Mononuclear cell (primary cell): ENCODE measurements around the gene DSN1. TPM values are rescaled to one million over a fixed set of nuclear protein-coding genes. Genes with fewer than 3 reads are reported as not detected.
"Not testable (repeated sequence)": the region's sequence is repeated elsewhere in the genome, so short reads cannot be mapped to it uniquely, and the experiment has no call there.

ENCODE experiments used
- H3K27me3 ChIP-seq: 2 replicates; pipeline ENCODE4 v1.6.0; 2011; ENCODE audit warnings: low read length, control low read depth; ENCODE audit not compliant: insufficient read depth
- H3K4me1 ChIP-seq: 2 replicates; pipeline ENCODE4 v1.5.1; 2011; ENCODE audit warnings: mild to moderate bottlenecking, low read length, control low read depth; ENCODE audit not compliant: insufficient read depth
- H3K4me3 ChIP-seq: 2 replicates; pipeline ENCODE4 v1.5.1; 2011; ENCODE audit warnings: mild to moderate bottlenecking, low read length, moderate library complexity
- H3K9me3 ChIP-seq: 2 replicates; pipeline ENCODE4 v1.5.1; 2011; ENCODE audit warnings: low read depth, mild to moderate bottlenecking, control low read depth, low read length
- total RNA-seq: library from RNA; depleted of rRNA; stranded (reverse); fragments of >200 nt; gene quantifications from one replicate; pipeline ENCODE4 v1.2.3, GENCODE V29; 2012

Gene DSN1
- total RNA-seq, 1 donor: 10.2 TPM

DNA sequence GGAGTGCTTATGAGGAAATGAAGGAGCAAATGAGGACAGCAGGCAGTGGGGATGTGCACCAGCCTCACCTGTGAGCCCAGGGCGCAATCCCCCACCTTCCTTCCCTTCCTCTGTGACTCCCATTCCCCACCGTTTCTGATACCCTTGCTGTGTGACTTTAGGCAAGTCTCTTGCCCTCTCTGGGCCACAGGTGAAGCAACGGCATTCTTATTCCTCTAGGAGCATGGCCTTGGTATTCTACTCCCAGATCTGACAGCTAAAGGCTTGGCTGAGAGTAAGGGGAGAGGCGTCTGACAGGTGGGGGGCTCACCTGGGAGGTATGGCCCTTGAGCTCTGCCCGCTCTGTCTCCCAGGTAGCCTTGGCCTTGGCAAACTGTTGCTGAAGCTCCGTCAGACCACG is 30.9 kb upstream of the DSN1 start:
- H3K9me3 ChIP-seq: no peaks in the 10 kb centered on the region
- H3K4me1 ChIP-seq: peaks cover 12% of the 10 kb centered on the region
- no peaks in the 10 kb centered on the region for H3K27me3 ChIP-seq
- no peak overlapping the region for H3K4me3 ChIP-seq

DNA sequence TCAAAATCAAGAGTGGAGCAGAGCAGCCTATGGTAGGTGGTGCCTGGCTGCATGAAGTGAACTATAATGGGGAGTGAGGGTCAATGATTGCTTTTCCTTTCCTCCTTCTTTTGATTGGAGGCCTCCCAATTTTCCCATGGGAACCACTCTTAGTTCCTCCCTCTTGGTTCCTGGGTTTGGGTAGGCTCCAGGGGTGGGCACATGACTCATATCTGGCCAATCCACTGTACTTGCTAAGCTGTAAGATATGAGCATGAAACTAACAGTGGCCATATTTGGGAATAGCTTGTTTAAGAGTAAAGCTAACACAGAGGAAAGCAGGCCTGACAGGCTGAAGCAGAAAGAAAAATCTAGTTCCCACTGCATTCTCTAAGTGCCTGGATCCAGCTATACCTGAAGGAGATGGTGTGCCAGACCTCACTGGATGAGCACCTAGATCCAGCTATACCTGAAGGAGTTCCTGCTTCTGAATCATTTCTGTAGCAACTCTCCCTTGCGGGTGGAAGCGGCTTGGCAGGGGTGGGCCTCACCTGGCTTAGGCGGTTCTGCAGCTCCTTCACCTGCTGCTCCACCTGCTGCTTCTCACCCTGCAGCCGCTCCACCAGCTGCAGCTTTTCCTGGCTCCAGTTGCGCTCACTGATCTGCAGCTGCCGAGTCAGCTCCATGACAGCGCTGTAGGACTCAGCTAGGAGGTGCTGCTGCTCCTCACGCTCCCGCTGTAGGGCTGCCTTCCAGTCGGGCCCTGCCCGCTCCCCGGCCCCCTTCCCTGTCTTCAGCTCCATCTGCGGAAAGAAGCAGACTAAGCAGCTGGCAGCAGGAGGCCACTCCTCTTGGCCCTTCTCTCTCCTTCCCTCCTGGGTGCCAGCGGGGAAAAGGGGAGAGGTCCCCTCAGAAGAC is 29.0 kb upstream of the DSN1 start:
- Histone ChIP-seq H3K27me3 (no peaks in the 10 kb centered on the region), H3K4me3 (no peak overlapping the region), H3K4me1 (no peaks in the 10 kb centered on the region), H3K9me3 (no peaks in the 10 kb centered on the region)

DNA sequence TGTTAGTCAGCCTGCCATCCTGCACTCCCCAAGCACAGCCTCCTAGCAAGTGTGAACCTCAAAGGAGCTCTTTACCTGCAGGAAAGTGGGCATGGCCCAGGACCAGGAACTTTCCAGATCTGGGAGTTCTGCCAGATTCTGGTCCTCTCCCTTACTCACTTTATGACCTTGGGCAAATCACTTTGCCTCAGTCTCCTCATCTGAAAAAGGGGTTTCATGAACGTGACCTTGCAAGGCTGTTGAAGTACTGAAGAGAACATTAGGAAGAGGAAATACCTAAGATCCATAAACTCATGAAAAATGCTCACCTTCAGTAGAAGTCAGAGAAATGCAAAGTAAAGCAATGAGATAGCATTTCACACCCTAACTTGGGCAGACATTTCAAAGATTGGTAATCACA is 26.8 kb upstream of the DSN1 start:
- H3K9me3 ChIP-seq: no peaks in the 10 kb centered on the region
- H3K4me3 ChIP-seq: no peak overlapping the region
- H3K27me3 ChIP-seq: no peaks in the 10 kb centered on the region
- no peaks in the 10 kb centered on the region for H3K4me1 ChIP-seq

DNA sequence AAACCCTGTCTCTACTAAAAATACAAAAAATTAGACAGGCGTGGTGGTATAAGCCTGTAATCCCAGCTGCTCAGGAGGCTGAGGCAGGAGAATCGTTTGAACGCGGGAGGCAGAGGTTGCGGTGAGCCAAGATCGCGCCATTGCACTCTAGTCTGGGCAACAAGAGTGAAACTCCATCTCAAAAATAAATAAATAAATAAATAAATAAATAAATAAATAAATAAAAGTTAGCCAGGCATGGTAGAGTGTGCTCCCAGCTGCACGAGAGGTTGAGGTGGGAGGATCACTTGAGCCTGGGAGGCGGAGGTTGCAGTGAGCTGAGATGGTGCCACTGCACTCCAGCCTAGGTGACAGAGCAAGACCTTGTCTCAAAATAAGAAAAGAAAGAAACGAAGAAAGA is 25.8 kb upstream of the DSN1 start:
- H3K27me3 ChIP-seq, H3K4me1 ChIP-seq, H3K9me3 ChIP-seq, H3K4me3 ChIP-seq: not testable (repeated sequence)

DNA sequence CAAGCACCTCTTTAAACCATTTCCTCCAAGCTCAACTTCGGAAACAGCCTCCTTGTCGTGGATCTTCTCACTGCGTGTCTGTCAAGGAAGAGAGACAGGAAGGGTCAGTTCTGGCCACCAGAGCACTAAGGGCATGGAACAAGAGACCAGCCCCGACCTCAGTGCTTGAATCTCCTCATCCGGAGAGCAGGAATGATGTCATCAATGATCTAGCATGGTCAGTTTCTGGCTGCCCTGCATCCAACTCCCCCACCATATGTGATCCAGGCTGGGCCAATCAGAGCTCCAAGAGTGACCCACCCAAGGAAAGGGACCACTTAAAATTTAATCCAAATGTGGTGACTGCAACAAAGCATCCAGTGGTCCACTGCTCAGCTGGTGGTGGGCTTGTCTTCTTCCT is 23.3 kb upstream of the DSN1 start:
- Histone ChIP-seq H3K9me3 (no peaks in the 10 kb centered on the region), H3K27me3 (no peaks in the 10 kb centered on the region), H3K4me1 (no peaks in the 10 kb centered on the region), H3K4me3 (no peak overlapping the region)

DNA sequence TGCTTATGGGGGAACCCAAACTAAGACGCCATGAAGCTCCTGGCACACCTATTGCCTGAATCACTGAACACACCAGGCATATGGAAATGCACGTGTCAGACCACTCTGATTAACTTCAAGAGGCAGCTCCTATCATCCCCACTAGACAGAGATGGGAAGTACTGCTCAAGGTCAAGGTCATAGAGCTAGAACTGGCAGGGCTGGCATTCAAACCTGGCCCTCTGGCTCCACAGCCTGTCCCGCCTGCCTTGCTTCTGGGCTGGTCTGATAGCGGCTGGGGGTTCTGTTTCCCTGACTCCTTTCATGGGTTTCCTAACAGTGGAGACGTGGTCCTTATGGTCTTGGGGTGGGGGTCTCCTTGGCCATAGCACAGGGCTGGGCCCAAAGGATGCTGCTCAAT is 22.6 kb upstream of the DSN1 start:
- Histone ChIP-seq H3K4me1 (no peaks in the 10 kb centered on the region), H3K27me3 (no peaks in the 10 kb centered on the region), H3K9me3 (no peaks in the 10 kb centered on the region), H3K4me3 (no peak overlapping the region)

DNA sequence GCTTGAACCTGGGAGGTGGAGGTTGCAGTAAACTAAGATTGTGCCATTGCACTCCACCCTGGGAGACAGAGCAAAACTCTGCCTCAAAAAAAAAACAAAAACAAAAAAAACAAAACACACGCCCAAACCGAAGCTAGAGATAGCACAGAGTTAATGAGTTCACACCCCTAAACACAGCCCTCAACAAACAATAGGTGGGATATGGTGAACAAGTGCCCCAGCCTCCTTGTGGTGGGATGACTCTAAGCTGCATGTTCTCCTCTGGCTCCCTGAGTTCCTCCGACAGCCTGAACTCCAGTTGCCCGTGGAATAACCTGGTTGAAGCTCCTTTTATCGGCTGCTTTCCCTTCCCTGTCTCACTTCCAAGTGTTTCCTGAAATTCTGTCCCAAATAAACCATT is 22.1 kb upstream of the DSN1 start:
- Histone ChIP-seq H3K4me3 (no peak overlapping the region), H3K9me3 (no peaks in the 10 kb centered on the region), H3K27me3 (no peaks in the 10 kb centered on the region), H3K4me1 (no peaks in the 10 kb centered on the region)

DNA sequence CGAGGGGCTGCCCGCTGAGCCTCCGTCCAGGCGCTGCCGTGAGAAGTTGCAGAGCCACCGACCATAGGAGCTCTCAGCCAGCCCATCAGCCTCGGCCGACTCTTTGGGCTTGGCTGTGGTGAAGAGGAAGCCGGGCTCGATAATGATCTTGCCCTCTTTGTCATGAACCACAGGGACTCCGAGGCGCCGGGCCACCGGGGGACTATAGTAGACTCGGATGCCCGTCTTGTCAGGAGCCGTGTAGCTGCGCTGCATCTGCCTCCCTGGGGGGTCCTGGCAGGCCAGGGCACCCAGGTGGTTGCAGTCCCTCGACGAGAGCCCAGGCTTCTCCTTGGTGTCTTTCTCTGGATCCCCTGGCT is 20.5 kb upstream of the DSN1 start:
- H3K9me3 ChIP-seq: no peaks in the 10 kb centered on the region
- H3K27me3 ChIP-seq: no peaks in the 10 kb centered on the region
- H3K4me1 ChIP-seq: no peaks in the 10 kb centered on the region
- H3K4me3 ChIP-seq: no peak overlapping the region

DNA sequence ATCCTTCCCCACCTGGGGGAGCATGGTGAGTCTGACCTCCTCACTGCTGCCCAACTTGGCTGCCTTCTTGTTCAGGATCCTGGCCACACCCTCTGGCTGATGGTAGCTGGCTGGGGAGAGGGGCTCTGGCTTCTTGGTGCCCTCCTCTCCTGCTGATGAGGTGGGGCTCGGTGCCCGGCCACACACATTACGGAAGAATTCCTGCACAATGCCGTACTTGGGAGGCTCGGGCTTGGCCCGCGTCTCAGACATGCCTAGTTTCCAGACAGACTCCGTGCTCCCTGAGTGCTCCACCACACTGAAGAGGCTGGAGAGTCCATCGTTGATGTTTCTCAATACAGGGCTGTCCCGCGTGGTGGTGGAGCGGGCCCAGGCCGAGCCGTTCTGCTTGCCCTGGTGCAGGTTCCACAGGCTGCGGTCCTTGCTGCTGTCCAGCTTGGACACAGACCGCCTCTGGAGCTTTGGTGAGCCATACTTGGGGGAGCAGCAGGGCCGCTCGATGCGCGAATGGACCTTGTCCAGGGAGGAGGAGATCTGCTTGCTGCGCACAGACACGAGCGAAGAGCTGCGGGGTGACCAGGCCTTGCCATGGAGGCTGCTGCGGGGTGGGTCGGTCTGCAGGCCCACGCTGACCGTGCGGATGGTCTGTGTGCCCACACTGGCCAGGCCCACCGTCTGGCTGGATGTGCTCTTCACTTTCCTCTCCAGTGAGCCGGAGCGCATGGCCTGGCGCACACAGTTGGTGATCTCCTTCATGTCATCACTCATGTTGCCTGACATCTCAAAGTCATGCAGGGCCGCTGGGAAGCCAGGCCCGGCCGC is 19.9 kb upstream of the DSN1 start:
- H3K4me3 ChIP-seq: no peak overlapping the region
- H3K9me3 ChIP-seq: no peaks in the 10 kb centered on the region
- no peaks in the 10 kb centered on the region for H3K27me3 ChIP-seq
- no peaks in the 10 kb centered on the region for H3K4me1 ChIP-seq

DNA sequence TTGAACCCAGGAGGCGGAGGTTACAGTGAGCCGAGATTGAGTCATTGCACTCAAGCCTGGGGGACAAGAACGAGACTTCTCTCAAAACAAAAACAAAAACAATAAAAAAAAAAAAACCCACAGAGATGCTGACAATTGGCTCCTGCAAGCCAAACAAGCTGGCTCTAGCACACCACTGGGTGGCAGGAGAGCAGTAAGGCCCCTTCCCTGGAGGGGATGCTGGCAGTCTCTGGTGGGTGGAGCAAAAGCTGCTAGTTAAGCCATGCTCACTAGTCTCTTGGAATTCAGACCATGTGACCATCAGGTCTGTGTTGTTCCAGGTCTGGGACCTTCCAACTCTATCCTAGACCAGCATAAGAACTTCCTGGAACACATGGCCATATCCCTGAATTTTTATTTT is 18.9 kb upstream of the DSN1 start:
- H3K27me3 ChIP-seq: no peaks in the 10 kb centered on the region
- no peak overlapping the region for H3K4me3 ChIP-seq
- H3K9me3 ChIP-seq: no peaks in the 10 kb centered on the region
- H3K4me1 ChIP-seq: no peaks in the 10 kb centered on the region

DNA sequence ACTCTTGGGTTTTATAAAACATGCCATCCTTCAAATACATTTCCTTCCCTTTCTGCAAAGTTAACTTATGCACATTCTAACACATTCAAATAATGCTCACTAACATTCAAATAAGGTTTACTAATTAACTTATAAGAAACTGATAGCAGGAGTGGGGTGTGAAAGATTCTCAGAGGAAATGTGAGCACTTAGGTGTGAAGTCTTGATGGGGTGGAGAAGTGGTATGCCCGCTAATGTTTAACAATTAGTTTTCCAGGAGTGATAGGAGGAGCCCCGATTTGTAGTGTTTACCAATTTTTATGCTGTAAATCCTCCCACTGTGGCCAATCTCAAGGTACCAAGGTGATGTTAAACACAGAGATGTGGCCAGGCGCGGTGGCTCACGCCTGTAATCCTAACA is 18.3 kb upstream of the DSN1 start:
- no peak overlapping the region for H3K4me3 ChIP-seq
- H3K9me3 ChIP-seq: no peaks in the 10 kb centered on the region
- H3K4me1 ChIP-seq: no peaks in the 10 kb centered on the region
- no peaks in the 10 kb centered on the region for H3K27me3 ChIP-seq

DNA sequence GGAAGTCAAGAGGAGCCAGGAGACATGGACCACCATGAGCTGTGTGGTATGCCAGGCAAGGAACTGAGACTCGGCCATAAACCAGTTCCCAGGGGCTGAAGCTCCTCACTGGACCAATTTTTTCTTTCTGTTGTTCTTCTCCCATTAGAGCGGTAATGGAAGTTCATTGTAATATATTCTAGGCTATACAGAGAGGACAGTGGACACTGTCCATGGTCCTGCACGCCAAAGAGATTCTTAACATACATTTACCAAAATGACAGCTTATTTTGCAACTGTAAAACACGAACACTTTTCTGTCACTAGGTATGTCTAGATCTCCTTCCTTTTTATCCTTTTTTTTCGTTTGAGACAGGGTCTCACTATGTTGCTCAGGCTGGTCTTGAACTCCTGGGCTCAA is 13.1 kb upstream of the DSN1 start:
- no peaks in the 10 kb centered on the region for H3K4me1 ChIP-seq
- no peaks in the 10 kb centered on the region for H3K27me3 ChIP-seq
- no peaks in the 10 kb centered on the region for H3K9me3 ChIP-seq
- H3K4me3 ChIP-seq: no peak overlapping the region

DNA sequence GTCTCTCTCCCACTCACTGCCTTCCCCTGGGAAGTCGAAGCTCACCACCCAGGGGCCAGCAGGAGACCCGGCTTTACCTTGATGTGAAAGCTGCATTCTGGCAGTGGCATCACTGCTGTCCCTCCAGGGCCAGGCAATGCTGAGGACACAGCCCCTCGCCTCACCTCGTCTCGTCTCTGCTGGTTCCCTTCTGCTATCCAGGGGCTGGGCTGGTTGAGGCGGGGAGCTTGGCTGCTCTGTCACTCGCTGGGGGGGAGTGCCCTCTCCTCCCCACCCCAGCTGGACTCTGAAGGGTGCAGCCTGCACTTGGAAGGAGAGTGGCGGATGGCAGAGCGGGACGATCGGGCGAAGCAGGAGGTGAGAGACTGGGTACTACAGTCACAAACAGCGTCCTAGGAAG is 12.7 kb upstream of the DSN1 start:
- H3K9me3 ChIP-seq: no peaks in the 10 kb centered on the region
- no peaks in the 10 kb centered on the region for H3K27me3 ChIP-seq
- no peaks in the 10 kb centered on the region for H3K4me1 ChIP-seq
- H3K4me3 ChIP-seq: no peak overlapping the region

DNA sequence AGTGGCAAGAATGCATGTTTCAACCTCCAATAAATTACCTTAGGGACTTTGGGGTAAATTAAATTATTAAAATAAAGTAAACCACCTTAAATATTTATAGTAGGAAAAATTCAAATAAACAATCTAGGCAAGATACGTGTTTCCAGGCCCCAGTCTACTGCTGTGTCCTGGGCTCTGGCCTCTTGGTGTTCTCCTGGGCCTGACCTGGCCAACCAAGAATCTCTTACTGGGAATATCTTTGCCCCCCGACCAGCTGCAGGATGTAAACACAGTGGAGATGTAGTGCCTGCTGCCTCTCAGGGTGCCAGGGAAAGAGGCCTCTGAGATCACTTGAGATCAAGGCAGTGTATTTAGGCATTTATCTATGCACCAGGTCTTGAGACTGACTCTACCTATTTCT is 11.7 kb upstream of the DSN1 start:
- H3K4me3 ChIP-seq: no peak overlapping the region
- no peaks in the 10 kb centered on the region for H3K27me3 ChIP-seq
- no peaks in the 10 kb centered on the region for H3K4me1 ChIP-seq
- H3K9me3 ChIP-seq: no peaks in the 10 kb centered on the region

DNA sequence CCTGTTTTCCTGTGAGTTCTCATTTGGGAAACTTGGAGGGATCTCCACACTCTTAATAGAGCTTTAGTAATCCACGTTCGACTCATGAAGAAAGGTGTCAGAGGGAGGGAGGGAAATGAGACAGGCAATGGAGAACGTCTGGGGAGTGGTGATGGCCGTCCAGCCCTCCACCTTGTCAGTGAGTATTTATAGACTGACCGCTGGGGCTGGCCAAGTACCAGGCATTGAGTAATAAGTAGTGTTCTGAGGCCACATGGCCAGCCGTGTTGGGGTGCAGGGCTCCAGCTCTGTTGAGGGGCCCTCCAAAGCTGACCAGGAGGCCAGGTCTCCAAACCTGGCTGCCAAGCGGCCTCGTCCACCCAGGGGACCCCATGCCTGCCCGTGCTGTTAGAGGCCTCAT is 11.3 kb upstream of the DSN1 start:
- Histone ChIP-seq H3K27me3 (no peaks in the 10 kb centered on the region), H3K4me3 (no peak overlapping the region), H3K4me1 (no peaks in the 10 kb centered on the region), H3K9me3 (no peaks in the 10 kb centered on the region)

DNA sequence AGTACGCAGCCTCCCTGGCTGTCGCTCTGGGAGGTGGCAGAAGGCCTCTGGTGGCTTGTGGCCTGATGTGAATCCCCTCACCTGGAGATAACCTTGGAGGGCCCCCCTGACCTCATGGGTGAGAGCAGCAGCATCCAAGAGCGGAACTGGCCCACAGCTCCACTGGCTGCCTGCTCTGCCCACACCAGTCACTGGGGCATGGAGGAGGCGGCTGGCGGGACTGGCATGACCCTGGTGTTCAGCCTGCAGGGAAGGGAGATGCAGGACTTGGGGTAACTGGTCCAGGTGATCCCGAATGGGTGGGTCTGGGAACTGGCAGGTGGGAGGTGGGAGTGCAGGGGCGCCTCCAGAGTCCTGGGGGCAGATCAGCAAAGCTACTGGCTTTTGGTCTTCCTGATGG is 10.6 kb upstream of the DSN1 start:
- Histone ChIP-seq H3K9me3 (no peaks in the 10 kb centered on the region), H3K27me3 (no peaks in the 10 kb centered on the region), H3K4me1 (no peaks in the 10 kb centered on the region), H3K4me3 (no peak overlapping the region)
